ENCODE data around the gene KAZN.

GRCh38 chr1:14972107-14972506 is 373.6 kb downstream of the KAZN start:
- TF ChIP-seq, protein P1, sequence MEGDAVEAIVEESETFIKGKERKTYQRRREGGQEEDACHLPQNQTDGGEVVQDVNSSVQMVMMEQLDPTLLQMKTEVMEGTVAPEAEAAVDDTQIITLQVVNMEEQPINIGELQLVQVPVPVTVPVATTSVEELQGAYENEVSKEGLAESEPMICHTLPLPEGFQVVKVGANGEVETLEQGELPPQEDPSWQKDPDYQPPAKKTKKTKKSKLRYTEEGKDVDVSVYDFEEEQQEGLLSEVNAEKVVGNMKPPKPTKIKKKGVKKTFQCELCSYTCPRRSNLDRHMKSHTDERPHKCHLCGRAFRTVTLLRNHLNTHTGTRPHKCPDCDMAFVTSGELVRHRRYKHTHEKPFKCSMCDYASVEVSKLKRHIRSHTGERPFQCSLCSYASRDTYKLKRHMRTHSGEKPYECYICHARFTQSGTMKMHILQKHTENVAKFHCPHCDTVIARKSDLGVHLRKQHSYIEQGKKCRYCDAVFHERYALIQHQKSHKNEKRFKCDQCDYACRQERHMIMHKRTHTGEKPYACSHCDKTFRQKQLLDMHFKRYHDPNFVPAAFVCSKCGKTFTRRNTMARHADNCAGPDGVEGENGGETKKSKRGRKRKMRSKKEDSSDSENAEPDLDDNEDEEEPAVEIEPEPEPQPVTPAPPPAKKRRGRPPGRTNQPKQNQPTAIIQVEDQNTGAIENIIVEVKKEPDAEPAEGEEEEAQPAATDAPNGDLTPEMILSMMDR (IDR thresholded peaks at IDR 0.05): no peak
- TF ChIP-seq POLR2AphosphoS5 (IDR thresholded peaks at IDR 0.05) (no peak), EP300 (IDR thresholded peaks at IDR 0.05) (no peak)
